Measurements from ENCODE around the gene VHLL.
A peak's percentile ranks its signal among the peaks of the same experiment; 100 is the strongest.

VHLL gene

DNA sequence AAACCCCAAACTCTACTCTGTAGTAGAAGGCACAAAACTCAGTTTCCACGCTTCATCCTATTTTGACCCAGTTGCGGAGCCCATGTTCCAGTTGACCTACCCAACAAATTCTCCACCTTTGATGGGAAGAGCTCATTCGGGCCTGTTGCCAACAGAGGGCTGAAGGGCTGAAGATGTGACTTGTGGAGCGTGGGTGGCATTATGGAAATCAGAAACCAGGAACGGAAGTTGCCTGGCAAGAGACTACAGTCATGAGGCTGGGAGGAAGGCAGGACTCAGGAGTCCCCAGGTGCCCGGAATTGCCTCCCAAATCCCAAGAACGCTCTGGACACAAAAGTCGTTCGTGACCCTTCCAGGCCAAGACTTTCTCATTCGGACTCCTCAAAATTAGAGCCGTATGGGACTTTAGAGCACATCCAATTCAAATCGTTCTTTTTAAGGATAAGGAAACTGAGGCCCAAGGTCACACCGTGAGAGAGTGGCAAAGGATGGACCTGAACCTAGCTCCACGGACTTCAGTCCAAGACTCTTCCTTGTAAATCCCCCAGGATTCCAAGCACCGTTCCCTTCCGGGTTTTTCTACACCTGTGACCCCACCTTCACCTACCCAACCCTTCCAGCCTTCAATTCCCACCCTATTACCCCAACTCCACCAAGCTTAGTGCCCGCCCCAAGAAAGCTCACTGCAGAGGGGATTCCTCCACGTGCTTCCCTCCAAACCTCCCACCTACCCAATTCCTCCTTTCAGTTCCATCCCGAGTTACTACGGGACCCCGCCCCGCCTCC lies 17.2 kb downstream of the VHLL start:
- ATAC-seq (ENCODE audit: low read depth), result peak; percentile 30
- no peaks in the 10 kb centered on the region for H3K9me3 ChIP-seq (ENCODE audit: severe bottlenecking)
- peaks cover 14% of the 10 kb centered on the region for H3K4me1 ChIP-seq (ENCODE audit: insufficient read depth, poor library complexity, severe bottlenecking)
- no peak for TF ChIP-seq CTCF (IDR thresholded peaks at IDR 0.05; ENCODE audit: poor library complexity, severe bottlenecking)
- H3K27ac ChIP-seq (ENCODE audit: poor library complexity, severe bottlenecking), result peak overlapping the region; percentile 65
- DNase-seq (ENCODE audit: low spot score), result no peak
- no peaks in the 10 kb centered on the region for H3K27me3 ChIP-seq (ENCODE audit: insufficient read depth, poor library complexity, severe bottlenecking)
- peaks cover 48% of the 10 kb centered on the region for H3K36me3 ChIP-seq (ENCODE audit: low read depth)
- peak overlapping the region; percentile 85 for H3K4me3 ChIP-seq (ENCODE audit: severe bottlenecking)

- no peak for DNase-seq (ENCODE audit: low spot score)
- H3K9me3 ChIP-seq (ENCODE audit: severe bottlenecking), result no peaks in the 10 kb centered on the region
- H3K27ac ChIP-seq (ENCODE audit: poor library complexity, severe bottlenecking), result peak overlapping the region; percentile 65
- H3K36me3 ChIP-seq (ENCODE audit: low read depth), result peaks cover 49% of the 10 kb centered on the region
- TF ChIP-seq CTCF (IDR thresholded peaks at IDR 0.05; ENCODE audit: poor library complexity, severe bottlenecking), result no peak
- no peak for ATAC-seq (ENCODE audit: low read depth)
- peak overlapping the region; percentile 85 for H3K4me3 ChIP-seq (ENCODE audit: severe bottlenecking)
- H3K4me1 ChIP-seq (ENCODE audit: insufficient read depth, poor library complexity, severe bottlenecking), result peaks cover 14% of the 10 kb centered on the region
- no peaks in the 10 kb centered on the region for H3K27me3 ChIP-seq (ENCODE audit: insufficient read depth, poor library complexity, severe bottlenecking)
Observed at GRCh38 chr1:156281281-156281680, 17.8 kb downstream of the VHLL start.

- ATAC-seq (ENCODE audit: low read depth), result no peak
- Histone ChIP-seq H3K27me3 (ENCODE audit: insufficient read depth, poor library complexity, severe bottlenecking) (no peaks in the 10 kb centered on the region), H3K36me3 (ENCODE audit: low read depth) (peaks cover 57% of the 10 kb centered on the region), H3K4me1 (ENCODE audit: insufficient read depth, poor library complexity, severe bottlenecking) (peaks cover 14% of the 10 kb centered on the region), H3K9me3 (ENCODE audit: severe bottlenecking) (no peaks in the 10 kb centered on the region), H3K4me3 (ENCODE audit: severe bottlenecking) (no peak overlapping the region), H3K27ac (ENCODE audit: poor library complexity, severe bottlenecking) (no peak overlapping the region)
- no peak for TF ChIP-seq CTCF (IDR thresholded peaks at IDR 0.05; ENCODE audit: poor library complexity, severe bottlenecking)
- DNase-seq (ENCODE audit: low spot score), result no peak
Observed at GRCh38 chr1:156279837-156280236, 19.3 kb downstream of the VHLL start.

GRCh38 chr1:156276966-156277381 lies 22.1 kb downstream of the VHLL start:
- Histone ChIP-seq H3K27ac (ENCODE audit: poor library complexity, severe bottlenecking) (no peak overlapping the region), H3K27me3 (ENCODE audit: insufficient read depth, poor library complexity, severe bottlenecking) (no peaks in the 10 kb centered on the region), H3K36me3 (ENCODE audit: low read depth) (peaks cover 84% of the 10 kb centered on the region), H3K4me1 (ENCODE audit: insufficient read depth, poor library complexity, severe bottlenecking) (peaks cover 9% of the 10 kb centered on the region), H3K9me3 (ENCODE audit: severe bottlenecking) (no peaks in the 10 kb centered on the region), H3K4me3 (ENCODE audit: severe bottlenecking) (no peak overlapping the region)
- ATAC-seq (ENCODE audit: low read depth) (peak; percentile 64), DNase-seq (ENCODE audit: low spot score) (no peak)
- TF ChIP-seq CTCF (IDR thresholded peaks at IDR 0.05; ENCODE audit: poor library complexity, severe bottlenecking), result no peak

DNA sequence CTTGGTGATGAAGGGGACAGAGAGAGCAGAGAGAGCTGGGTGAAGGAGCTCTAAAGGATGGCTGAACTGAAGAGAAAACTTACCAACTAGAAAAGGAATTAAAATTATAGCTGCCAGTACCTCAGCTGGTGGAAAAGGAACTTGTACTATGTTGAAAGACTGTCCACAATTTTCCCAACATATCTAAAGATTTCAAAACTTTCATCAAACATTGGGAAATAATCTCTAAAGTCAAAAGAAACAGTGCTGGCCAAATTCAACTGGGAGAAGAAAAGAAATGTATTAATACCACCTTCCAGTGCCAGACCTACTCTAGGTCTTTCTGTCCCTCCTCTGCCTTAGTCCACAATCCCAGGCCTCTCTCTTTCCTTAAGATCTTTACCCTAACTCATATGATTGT lies 22.6 kb downstream of the VHLL start:
- no peak overlapping the region for H3K27ac ChIP-seq (ENCODE audit: poor library complexity, severe bottlenecking)
- peaks cover 8% of the 10 kb centered on the region for H3K4me1 ChIP-seq (ENCODE audit: insufficient read depth, poor library complexity, severe bottlenecking)
- ATAC-seq (ENCODE audit: low read depth) (no peak), DNase-seq (ENCODE audit: low spot score) (no peak)
- H3K36me3 ChIP-seq (ENCODE audit: low read depth), result peaks cover 88% of the 10 kb centered on the region
- no peak overlapping the region for H3K4me3 ChIP-seq (ENCODE audit: severe bottlenecking)
- H3K9me3 ChIP-seq (ENCODE audit: severe bottlenecking), result no peaks in the 10 kb centered on the region
- H3K27me3 ChIP-seq (ENCODE audit: insufficient read depth, poor library complexity, severe bottlenecking), result no peaks in the 10 kb centered on the region
- TF ChIP-seq CTCF (IDR thresholded peaks at IDR 0.05; ENCODE audit: poor library complexity, severe bottlenecking), result no peak
